NCI-H2196 (cell line): ENCODE results near the gene ZNF593.

ENCODE experiments used
- DNase-seq: peaks from one replicate; lab custom pipeline; 2025; ENCODE audit not compliant: unreplicated experiment; lab: John Stamatoyannopoulos, UW

The ZNF593 gene

GRCh38 chr1:26145960-26146294, 23.8 kb upstream of the ZNF593 start:
- no peak for DNase-seq

DNA sequence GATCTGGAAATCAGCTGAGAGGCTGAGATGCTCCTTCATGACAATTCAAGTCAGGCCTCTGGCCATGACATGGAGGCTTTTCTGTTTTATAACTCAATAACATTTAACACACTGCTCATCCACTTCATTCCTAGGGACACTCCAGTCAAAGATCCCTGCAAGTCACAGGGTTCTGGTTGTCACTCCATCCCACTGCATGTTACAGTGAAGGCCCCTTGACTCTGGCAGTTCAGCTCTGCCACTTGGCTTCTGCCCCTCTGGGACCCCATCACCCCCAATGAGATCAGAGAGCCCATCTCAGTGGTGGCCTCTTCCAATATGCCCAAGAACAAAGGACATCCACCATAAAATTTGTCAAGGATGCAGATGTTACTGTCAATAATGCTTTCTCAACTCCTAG, 20.8 kb upstream of the ZNF593 start:
- no peak for DNase-seq

DNA sequence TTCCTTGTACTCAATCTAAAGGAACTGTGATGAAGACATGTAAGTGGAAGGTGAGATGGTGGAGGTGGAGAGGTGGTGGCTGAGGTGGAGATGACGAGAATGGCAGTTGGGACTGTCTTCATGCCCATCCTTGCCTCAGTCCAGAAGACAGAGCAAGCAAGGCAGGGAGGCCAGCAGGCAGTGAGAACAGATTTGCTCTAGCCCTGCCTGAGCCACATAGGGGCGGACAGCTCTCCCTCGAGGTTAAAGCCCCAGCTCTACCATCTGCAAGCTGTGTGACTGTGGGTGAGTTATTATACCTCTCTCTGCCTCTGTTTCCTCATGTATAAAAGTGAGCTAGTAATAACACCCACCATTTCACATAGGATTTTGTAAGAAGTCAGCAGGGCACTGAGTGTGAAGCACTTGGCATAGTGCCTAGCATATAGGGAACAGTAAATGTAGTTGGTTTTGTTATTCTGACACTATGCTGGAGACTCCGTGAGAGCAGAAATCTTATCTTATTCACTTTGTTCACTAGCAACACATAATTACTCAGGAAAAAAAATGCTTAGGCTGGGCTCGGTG, 15.7 kb upstream of the ZNF593 start:
- DNase-seq = no peak

- no peak for DNase-seq
Measured at GRCh38 chr1:26154750-26155149, 15.0 kb upstream of the ZNF593 start.

- DNase-seq = no peak
Measured at GRCh38 chr1:26155370-26156284, 14.1 kb upstream of the ZNF593 start.

GRCh38 chr1:26156285-26157038, 13.2 kb upstream of the ZNF593 start:
- no peak for DNase-seq

DNA sequence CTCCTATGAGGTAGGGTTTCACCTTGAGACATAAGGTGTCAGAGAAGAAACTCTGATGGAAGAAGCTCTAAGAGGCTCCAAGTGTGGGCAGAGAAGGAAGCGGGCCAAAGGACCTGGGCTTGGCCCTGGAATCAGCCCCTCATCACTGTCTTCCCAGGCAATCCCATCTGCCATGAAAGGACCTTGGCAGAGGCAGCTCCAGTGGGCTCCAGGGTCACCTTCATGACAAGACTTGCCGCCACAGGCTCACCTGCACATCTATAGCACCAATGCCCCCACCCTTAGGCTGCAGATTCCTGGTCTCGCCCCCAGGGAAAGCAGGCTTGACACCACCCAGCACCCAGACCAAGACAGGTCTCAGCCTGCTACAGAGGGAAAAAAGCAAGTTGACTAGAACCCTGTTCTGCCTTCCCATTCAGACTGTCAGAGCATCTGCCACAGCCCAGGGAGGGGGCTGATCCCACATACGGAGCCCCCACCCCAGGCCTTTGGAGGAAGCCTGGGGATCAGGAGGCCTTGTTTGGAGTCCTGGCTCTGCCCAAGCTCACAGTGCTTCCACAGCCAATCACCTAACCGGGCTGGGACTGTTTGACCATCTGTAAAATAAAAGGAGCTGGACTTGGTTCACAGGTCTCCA, 11.3 kb upstream of the ZNF593 start:
- no peak for DNase-seq

- DNase-seq = no peak
Measured at GRCh38 chr1:26158908-26159742, 10.6 kb upstream of the ZNF593 start, which contains the start of gene FAM110D. Gene FAM110D (plus strand): TSS chr1:26159079. CDS start chr1:26161292, 2,213 bp downstream.

DNA sequence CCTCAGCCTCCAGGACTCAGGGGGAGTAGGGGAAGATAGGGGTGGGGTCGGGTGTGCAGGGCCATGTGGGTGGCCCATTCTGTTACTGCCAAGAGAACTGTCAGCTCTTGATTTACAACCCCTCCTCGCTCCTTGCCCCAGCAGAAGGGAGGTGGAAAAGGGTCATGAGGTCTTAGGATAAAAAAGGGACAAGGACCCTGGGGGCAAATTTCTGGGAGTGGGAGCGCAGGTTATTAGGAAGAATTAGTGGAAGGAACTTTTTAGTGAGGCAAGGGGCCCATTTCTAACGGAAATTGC, 10.0 kb upstream of the ZNF593 start:
- DNase-seq = no peak

- DNase-seq = no peak
Measured at GRCh38 chr1:26160527-26161414, 8.9 kb upstream of the ZNF593 start.

DNA sequence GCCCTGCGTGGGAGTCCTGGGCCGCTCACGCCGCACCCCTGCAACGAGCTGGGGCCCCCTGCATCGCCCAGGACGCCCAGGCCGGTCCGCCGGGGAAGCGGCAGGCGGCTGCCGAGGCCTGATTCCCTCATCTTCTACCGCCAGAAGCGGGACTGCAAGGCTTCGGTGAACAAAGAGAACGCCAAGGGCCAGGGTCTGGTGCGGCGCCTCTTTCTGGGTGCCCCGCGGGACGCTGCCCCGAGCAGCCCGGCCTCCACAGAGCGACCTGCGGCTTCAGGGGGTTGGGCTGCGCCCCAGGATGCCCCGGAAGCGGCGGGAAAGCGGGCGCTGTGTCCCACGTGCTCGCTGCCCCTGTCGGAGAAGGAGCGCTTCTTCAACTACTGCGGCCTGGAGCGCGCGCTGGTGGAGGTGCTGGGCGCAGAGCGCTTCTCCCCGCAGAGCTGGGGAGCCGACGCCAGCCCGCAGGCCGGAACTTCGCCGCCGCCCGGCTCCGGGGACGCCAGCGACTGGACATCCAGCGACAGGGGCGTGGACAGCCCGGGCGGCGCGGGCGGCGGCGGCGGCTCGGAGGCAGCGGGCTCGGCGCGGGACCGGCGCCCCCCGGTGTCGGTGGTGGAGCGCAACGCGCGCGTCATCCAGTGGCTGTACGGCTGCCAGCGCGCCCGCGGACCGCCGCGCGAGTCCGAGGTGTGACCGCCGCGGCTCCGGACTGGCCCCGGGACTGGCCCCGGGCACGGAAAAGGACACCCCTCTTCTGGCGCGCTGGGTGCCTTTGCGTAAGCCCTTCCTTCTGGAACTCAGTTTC, 8.1 kb upstream of the ZNF593 start:
- peak; percentile 54 for DNase-seq

- DNase-seq = no peak
Measured at GRCh38 chr1:26162220-26162709, 7.4 kb upstream of the ZNF593 start.

- no peak for DNase-seq
Measured at GRCh38 chr1:26163684-26164035, 6.0 kb upstream of the ZNF593 start.

GRCh38 chr1:26164036-26164860, 5.5 kb upstream of the ZNF593 start:
- DNase-seq = no peak

GRCh38 chr1:26164861-26165842, 4.6 kb upstream of the ZNF593 start:
- no peak for DNase-seq

DNA sequence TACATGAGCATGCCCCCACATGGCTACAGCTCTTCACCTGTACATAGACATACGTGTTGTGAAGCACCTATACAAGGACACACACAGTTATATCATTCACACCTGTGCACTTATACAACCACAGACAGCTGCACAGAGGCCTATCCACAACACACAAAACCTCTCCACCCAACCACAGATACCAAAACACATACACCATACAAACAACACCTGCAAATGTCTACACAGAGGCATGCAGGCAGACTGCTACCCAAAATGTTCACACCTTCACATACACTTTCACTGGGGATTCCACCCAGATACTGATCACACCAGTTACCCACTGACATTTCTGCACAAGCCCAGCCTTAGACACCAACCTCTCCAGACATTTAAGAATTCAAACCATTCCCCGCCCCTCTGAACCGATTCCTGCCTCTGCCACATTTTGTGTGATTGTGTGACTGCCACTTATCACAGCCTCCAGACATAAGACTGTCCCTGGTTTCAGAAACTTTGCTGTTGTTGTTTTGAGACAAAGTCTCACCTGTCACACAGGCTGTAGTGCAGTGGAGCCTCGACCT, 2.9 kb upstream of the ZNF593 start:
- no peak for DNase-seq
